Spinal cord (tissue), 10 donors: ENCODE data around the gene HOXD9. TPM values are rescaled to one million over a fixed set of nuclear protein-coding genes. Genes with fewer than 3 reads are reported as not detected.

Source experiments
- DNase-seq, 6 donors: peaks; one replicate each; pipeline versions ENCODE4 v3.0.0 to v3.0.0-alpha.2; 2013 to 2015; ENCODE audit warnings: low spot score in 6 of 6, low read depth in 4 of 6
- H3K27ac ChIP-seq: one replicate; pipeline ENCODE4 v1.5.1; 2013; ENCODE audit warnings: low read depth, low read length, control low read depth
- H3K27me3 ChIP-seq: one replicate; pipeline ENCODE4 v1.6.1; 2013; ENCODE audit warnings: low read length; ENCODE audit not compliant: control insufficient read depth, insufficient read depth
- H3K36me3 ChIP-seq: one replicate; pipeline ENCODE4 v1.6.1; 2013; ENCODE audit warnings: low read length; ENCODE audit not compliant: control insufficient read depth, insufficient read depth
- H3K4me1 ChIP-seq: one replicate; pipeline ENCODE4 v1.6.1; 2013; ENCODE audit warnings: low read length; ENCODE audit not compliant: control insufficient read depth, insufficient read depth
- H3K4me3 ChIP-seq: one replicate; pipeline ENCODE4 v1.5.1; 2013; ENCODE audit warnings: low read depth, low read length, control low read depth
- H3K9me3 ChIP-seq: one replicate; pipeline ENCODE4 v1.6.1; 2013; ENCODE audit warnings: low read length; ENCODE audit not compliant: control insufficient read depth, insufficient read depth
- WGBS: methylation state at CpG from one replicate; pipeline ENCODE4 v1.1.5; 2013; ENCODE audit warnings: missing lambda C conversion rate; ENCODE audit not compliant: insufficient coverage; 5-methylcytosine and 5-hydroxymethylcytosine counted together
- polyA plus RNA-seq, 2 donors: library from polyadenylated mRNA; unstranded; fragments of 120-200 nt; gene quantifications; one replicate each; pipeline ENCODE4 v1.2.1, GENCODE V29; 2013; ENCODE audit not compliant: insufficient read length in 2 of 2
- total RNA-seq, 2 donors: library from RNA; depleted of rRNA in 1 of 2; stranded (reverse); fragments of 120-200 nt in 1 of 2; fragments of >200 nt in 1 of 2; gene quantifications; one replicate each; pipeline versions ENCODE4 v1.2.3 to v1.2.4, GENCODE V29; 2013 to 2014
- donor health status: healthy.

The HOXD9 gene
- total and polyA plus RNA-seq, 4 donors = 0.22 to 3.2 (median 3.1) TPM

DNA sequence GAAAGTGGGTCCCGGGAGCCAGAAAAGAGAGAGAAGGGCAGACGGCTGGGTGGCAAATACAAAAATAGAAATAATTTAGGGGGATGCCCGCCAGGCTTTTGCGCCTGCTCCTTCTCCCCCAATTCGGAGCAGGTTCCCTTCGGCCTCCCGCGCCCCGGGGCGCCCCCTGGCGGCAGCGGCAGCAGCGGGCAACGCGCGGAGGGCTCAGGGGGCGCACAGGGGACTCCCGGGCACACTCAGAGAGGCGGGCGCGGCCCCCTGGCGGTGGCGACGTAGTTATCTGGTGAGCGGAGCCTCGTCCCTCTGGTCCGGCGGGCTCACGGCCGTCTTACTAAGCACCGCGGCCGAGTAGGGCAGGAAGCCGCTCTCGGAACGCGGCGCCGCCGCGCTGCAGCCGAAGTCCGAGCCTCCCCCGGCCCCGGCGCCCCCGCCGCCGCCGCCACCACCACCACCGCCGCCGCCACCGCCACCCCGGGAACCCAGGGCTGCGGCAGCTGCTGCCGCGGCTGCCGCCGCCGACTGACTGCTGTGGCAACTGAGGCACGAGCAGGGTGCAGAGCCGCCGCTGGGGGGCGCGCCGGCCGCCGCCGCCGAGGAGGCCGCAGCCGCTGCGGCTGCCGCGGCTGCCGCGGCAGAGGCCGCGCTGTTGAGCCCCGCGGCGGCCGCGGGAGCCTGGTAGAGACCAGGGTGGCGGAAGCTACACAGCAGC lies 42.5 kb upstream of the HOXD9 start:
- Histone ChIP-seq H3K27ac (no peak overlapping the region), H3K4me3 (no peak overlapping the region), H3K9me3 (no peaks in the 10 kb centered on the region), H3K27me3 (peaks cover 97% of the 10 kb centered on the region), H3K36me3 (no peaks in the 10 kb centered on the region), H3K4me1 (peaks cover 43% of the 10 kb centered on the region)
- under 1% methylated on average over 75 of the region's 86 CpGs for WGBS
- peak in 2 of 6 donors; percentile 58 to 61 for DNase-seq

GRCh38 chr2:176080540-176081375 lies 41.8 kb upstream of the HOXD9 start:
- Histone ChIP-seq H3K4me3 (no peak overlapping the region), H3K27me3 (peaks cover 97% of the 10 kb centered on the region), H3K27ac (no peak overlapping the region), H3K4me1 (peaks cover 50% of the 10 kb centered on the region), H3K9me3 (no peaks in the 10 kb centered on the region), H3K36me3 (no peaks in the 10 kb centered on the region)
- peak in 2 of 6 donors; percentile 43 to 71 for DNase-seq
- WGBS = under 1% methylated on average over 60 of the region's 68 CpGs

GRCh38 chr2:176081376-176081836 lies 41.1 kb upstream of the HOXD9 start:
- 1% methylated on average over 5 of the region's 17 CpGs for WGBS
- peak in 2 of 6 donors; percentile 71 to 83 for DNase-seq

GRCh38 chr2:176081837-176082524 lies 40.5 kb upstream of the HOXD9 start:
- whole genome bisulfite sequencing = under 1% methylated on average over 60 of the region's 62 CpGs
- Histone ChIP-seq H3K4me3 (no peak overlapping the region), H3K9me3 (no peaks in the 10 kb centered on the region), H3K36me3 (no peaks in the 10 kb centered on the region), H3K4me1 (peaks cover 58% of the 10 kb centered on the region), H3K27me3 (peaks cover 97% of the 10 kb centered on the region), H3K27ac (no peak overlapping the region)
- peak in 2 of 6 donors; percentile 63 to 65 for DNase-seq

More at GRCh38 chr2:176081376-176081836, 41.1 kb upstream of the HOXD9 start:
- Histone ChIP-seq H3K27ac (no peak overlapping the region), H3K36me3 (no peaks in the 10 kb centered on the region), H3K4me3 (no peak overlapping the region), H3K4me1 (peaks cover 57% of the 10 kb centered on the region), H3K27me3 (peaks cover 97% of the 10 kb centered on the region), H3K9me3 (no peaks in the 10 kb centered on the region)

DNA sequence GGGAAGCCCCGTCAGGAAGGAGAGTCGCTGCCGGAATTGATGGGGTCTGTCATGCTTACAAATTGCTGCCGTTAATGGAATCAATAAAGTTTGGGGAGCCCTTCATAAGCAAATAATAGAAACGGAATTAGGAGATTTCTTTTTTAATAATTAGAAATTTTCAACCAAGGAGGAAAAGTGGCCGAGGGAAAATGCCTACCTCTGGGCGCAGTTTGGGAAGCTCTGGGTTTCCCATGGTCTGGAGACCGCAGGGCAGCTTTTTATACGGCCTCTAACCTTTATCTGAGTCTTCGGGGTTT lies 40.0 kb upstream of the HOXD9 start:
- Histone ChIP-seq H3K4me3 (no peak overlapping the region), H3K4me1 (peaks cover 58% of the 10 kb centered on the region), H3K9me3 (no peaks in the 10 kb centered on the region), H3K27ac (no peak overlapping the region), H3K27me3 (peaks cover 97% of the 10 kb centered on the region), H3K36me3 (no peaks in the 10 kb centered on the region)
- 11% methylated on average over 3 of the region's 10 CpGs for WGBS
- DNase-seq = no peak

DNA sequence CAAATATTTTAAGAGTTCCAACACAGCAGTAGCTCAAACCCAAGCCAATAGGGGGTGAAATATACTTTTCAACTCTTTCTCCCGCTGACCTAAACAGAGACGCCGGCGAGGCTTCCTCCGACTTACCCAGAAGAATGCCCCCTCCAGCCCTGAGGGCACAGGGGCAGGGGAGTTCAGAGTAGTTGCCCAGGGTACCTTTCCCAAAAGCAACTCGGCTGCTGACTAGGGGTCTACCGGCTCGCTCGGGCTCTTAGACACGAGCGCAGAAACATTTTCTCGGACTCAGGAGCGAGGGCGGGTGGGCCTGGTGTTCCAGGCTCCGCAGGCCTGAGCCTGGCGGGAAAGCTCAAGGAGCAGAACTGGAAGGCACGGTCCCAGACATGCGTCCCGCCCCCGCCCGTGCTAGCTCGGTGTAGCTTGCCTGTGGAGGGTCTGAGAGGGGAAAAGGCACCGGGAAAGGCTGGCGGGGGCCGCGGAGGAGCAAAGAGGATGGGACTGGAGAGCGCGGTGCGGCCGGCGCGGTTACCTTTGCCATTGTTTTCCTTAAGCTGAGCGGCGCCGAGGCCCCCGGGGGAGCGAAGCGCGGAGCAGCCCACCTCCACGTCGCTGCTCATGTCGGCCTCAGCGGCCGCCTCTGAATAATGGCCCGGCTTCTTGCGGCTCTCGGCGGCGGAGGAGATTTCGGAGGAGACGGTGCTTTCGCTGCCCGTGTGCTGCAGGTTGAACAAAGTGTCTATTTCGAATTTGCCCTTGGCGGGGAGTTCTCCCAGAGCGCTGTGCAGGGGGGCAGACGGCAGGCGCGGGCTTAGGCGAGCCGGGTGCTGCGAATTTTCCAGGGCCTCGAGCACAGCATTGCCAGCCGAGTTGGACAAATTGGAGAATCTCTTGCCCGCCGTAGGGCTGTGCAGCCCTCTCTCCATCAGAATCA lies 39.4 kb upstream of the HOXD9 start:
- Histone ChIP-seq H3K27ac (no peak overlapping the region), H3K27me3 (peaks cover 98% of the 10 kb centered on the region), H3K9me3 (no peaks in the 10 kb centered on the region), H3K4me1 (peaks cover 62% of the 10 kb centered on the region), H3K36me3 (no peaks in the 10 kb centered on the region), H3K4me3 (no peak overlapping the region)
- WGBS = 1% methylated on average over 66 of the region's 66 CpGs
- DNase-seq = peak in 1 of 6 donors; percentile 41

GRCh38 chr2:176083796-176084261 lies 38.7 kb upstream of the HOXD9 start, which contains the start of gene EVX2:
Gene EVX2 (minus strand): TSS chr2:176083962. CDS start chr2:176083776, 186 bp downstream.
- 3% methylated on average over 11 of the region's 27 CpGs for WGBS
- Histone ChIP-seq H3K27ac (no peak within 1 kb of the TSS), H3K9me3 (no peaks in the 10 kb centered on the region), H3K27me3 (peaks cover 98% of the 10 kb centered on the region), H3K36me3 (no peaks in the 10 kb centered on the region), H3K4me3 (no peak within 1 kb of the TSS), H3K4me1 (peaks cover 66% of the 10 kb centered on the region)
- DNase-seq = peak in 2 of 6 donors; percentile 42 to 43

DNA sequence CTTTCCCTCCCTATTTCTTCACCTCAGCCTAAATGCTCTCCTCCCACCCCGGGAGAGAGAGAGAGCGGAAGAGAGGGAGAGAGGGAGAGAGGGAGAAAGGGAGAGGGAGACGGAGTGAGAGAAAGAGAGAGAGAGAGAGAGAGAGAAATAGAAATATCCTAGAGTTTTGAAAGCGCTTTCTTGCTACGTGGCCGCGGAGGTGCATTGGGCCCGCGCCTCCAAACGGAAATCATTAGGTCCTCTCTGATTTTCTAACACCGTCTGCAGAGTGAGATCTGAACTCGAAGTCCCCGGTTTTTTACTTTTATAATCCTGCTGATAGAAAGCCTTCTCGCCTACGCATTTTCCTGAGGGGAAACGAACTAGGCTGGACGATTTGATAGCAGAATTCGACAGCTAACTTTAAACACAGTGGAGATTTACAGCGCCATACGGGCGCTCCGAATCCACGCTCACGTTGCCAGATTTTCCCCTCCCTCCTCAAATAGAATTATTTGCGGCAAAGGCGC lies 37.9 kb upstream of the HOXD9 start:
- no peaks in the 10 kb centered on the region for H3K36me3 ChIP-seq
- H3K9me3 ChIP-seq = no peaks in the 10 kb centered on the region
- peaks cover 98% of the 10 kb centered on the region for H3K27me3 ChIP-seq
- peaks cover 59% of the 10 kb centered on the region for H3K4me1 ChIP-seq
- no peak overlapping the region for H3K4me3 ChIP-seq
- DNase-seq = peak in 1 of 6 donors; percentile 54
- WGBS = 2% methylated on average over 24 of the region's 26 CpGs
- no peak overlapping the region for H3K27ac ChIP-seq
